ENCODE measurements around the gene LOXL1. TPM values are rescaled to one million over a fixed set of nuclear protein-coding genes. Genes with fewer than 3 reads are reported as not detected.

Gene LOXL1, protein sequence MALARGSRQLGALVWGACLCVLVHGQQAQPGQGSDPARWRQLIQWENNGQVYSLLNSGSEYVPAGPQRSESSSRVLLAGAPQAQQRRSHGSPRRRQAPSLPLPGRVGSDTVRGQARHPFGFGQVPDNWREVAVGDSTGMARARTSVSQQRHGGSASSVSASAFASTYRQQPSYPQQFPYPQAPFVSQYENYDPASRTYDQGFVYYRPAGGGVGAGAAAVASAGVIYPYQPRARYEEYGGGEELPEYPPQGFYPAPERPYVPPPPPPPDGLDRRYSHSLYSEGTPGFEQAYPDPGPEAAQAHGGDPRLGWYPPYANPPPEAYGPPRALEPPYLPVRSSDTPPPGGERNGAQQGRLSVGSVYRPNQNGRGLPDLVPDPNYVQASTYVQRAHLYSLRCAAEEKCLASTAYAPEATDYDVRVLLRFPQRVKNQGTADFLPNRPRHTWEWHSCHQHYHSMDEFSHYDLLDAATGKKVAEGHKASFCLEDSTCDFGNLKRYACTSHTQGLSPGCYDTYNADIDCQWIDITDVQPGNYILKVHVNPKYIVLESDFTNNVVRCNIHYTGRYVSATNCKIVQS
- total RNA-seq (2022; extraction: Qiagen RNA extraction; ENCODE audit: low read depth) = 0.41 to 0.95 TPM (median 0.67 TPM) in 5 replicates

GRCh38 chr15:73926219-73927002 lies at the start of gene LOXL1:
TSS of gene LOXL1 (plus strand) at chr15:73926462. CDS start at chr15:73926784, 322 bp downstream.

GRCh38 chr15:73991726-73992593 lies 65.7 kb downstream of the LOXL1 start, which contains the start of gene STOML1:
TSS of gene STOML1 (minus strand) at chr15:73992295. CDS start at chr15:73992223, 72 bp downstream.

GRCh38 chr15:73994413-73994883 lies 68.2 kb downstream of the LOXL1 start, which contains the start of gene PML:
TSS of gene PML (plus strand) at chr15:73994716. CDS start at chr15:73994813, 97 bp downstream.

Other genes starting within 250 kb of the LOXL1 start
- gene CD276, start 242.1 kb upstream of the LOXL1 start, total RNA-seq (2022; extraction: Qiagen RNA extraction; ENCODE audit: low read depth) = 61.7 to 81.3 TPM (median 75.4 TPM) in 5 replicates
- gene INSYN1, start 173.1 kb upstream of the LOXL1 start, total RNA-seq (2022; extraction: Qiagen RNA extraction; ENCODE audit: low read depth) = 1.3 to 2.7 TPM (median 2.0 TPM) in 5 replicates
- gene TBC1D21, start 52.9 kb upstream of the LOXL1 start, total RNA-seq (2022; extraction: Qiagen RNA extraction; ENCODE audit: low read depth) = not detected in 5 replicates
- 9.5 to 13.3 TPM (median 11.8 TPM) in 5 replicates for gene STOML1, start 65.8 kb downstream of the LOXL1 start, total RNA-seq (2022; extraction: Qiagen RNA extraction; ENCODE audit: low read depth)
- gene PML, start 68.3 kb downstream of the LOXL1 start, total RNA-seq (2022; extraction: Qiagen RNA extraction; ENCODE audit: low read depth) = 12.4 to 18.0 TPM (median 15.8 TPM) in 5 replicates
- gene GOLGA6A, start 156.1 kb downstream of the LOXL1 start, total RNA-seq (2022; extraction: Qiagen RNA extraction; ENCODE audit: low read depth) = 0.06 to 0.16 TPM (median 0.09 TPM) in 5 replicates
- gene ISLR2, start 204.1 kb downstream of the LOXL1 start, total RNA-seq (2022; extraction: Qiagen RNA extraction; ENCODE audit: low read depth) = 0.07 to 0.28 TPM (median 0.26 TPM) in 5 replicates
- 0.33 to 0.60 TPM (median 0.43 TPM) in 5 replicates for gene ISLR, start 247.2 kb downstream of the LOXL1 start, total RNA-seq (2022; extraction: Qiagen RNA extraction; ENCODE audit: low read depth)

Data from A549 treated with GW870086 at 1 μM for 4 hours (cell line).